HL-60 (cell line): ENCODE results near the gene C16orf82.

Source experiments
- DNase-seq, 2 experiments: peaks; one replicate each; pipeline ENCODE4 v3.0.0-alpha.2; 2010 to 2020; ENCODE audit warnings: low read depth in 1 of 2, low spot score in 1 of 2
- H3K27ac ChIP-seq: fragments of 250-450 bp; sonication (Bioruptor Pico); replicated peaks from 2 replicates; pipeline ENCODE4 v1.5.1; 2020; ENCODE audit warnings: mild to moderate bottlenecking, moderate library complexity
- H3K27me3 ChIP-seq: fragments of 250-450 bp; sonication (Bioruptor Pico); 2 replicates; pipeline ENCODE4 v1.5.1; 2021; ENCODE audit warnings: mild to moderate bottlenecking, moderate library complexity; ENCODE audit not compliant: insufficient read depth, poor library complexity, severe bottlenecking
- H3K4me3 ChIP-seq: replicated peaks from 2 replicates; pipeline ENCODE4 v1.5.1; 2011; ENCODE audit warnings: mild to moderate bottlenecking, control low read depth, low read length; ENCODE audit not compliant: insufficient read depth
- GABPA ChIP-seq: IDR thresholded peaks from 2 replicates; pipeline ENCODE4 v1.6.1; 2012; ENCODE audit warnings: low read depth
- POLR2AphosphoS5 ChIP-seq: IDR thresholded peaks from 2 replicates; pipeline ENCODE4 v1.6.1; 2012; ENCODE audit warnings: low read depth
- SPI1 ChIP-seq: IDR thresholded peaks from 2 replicates; pipeline ENCODE4 v1.6.1; 2012; ENCODE audit warnings: low read depth, mild to moderate bottlenecking, borderline replicate concordance
- TF ChIP-seq, protein P1 (sequence below): IDR thresholded peaks from 2 replicates; pipeline ENCODE4 v1.6.1; 2012; ENCODE audit warnings: low read depth; ENCODE audit not compliant: insufficient replicate concordance
- TF ChIP-seq, protein P2 (sequence below): IDR thresholded peaks from one replicate; pipeline ENCODE4 v1.5.1; 2011; ENCODE audit warnings: low read length, control low read depth, inconsistent platforms; ENCODE audit not compliant: insufficient read depth

The C16orf82 gene

DNA sequence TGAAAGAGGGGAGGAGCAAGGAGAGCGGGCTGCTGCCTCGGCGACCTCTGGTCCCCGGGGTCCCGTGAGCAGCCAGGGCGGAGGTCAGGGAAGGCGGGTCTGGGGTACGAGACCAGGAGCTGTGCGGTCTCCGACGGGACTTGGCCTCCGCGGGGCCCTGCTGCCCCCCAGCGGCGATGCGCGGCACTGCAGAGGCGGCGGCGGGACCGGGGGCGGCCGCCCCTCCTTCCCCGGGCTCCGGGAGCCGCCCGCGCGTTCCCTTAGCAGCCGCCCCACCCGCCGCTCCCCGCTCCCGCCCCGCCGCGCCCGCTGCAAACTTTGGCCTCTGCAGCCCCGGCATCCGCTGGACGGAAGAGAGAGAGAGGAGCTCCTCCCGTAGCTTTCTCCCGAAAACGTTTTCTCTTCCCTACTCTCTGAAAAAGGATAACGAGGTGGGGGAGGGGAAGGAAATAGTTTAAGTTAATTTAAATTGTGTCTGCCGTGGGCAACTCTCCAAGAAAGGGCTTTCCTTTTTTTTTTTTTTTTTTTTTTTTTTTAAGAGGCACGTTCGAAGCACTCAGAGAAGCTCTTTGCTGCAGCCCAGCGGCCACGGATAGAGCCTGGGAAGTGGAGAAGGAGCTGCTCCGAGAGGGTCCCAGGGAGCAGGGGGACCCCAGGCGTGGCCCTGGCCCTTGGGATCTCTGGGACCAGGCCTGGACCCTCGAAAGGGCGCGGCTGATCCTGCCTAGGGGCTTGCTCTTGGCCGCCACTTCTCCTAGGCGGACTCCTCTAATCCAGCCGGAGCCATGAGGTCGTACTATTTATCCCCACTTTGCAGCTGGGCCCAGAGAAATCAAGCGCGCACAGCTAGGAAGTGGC lies 43.2 kb downstream of the C16orf82 start:
- peak; percentile 4 to 31 for DNase-seq
- Histone ChIP-seq H3K4me3 (no peak overlapping the region; the same call in 1 of the 2 replicates), H3K27ac (no peak overlapping the region)

DNA sequence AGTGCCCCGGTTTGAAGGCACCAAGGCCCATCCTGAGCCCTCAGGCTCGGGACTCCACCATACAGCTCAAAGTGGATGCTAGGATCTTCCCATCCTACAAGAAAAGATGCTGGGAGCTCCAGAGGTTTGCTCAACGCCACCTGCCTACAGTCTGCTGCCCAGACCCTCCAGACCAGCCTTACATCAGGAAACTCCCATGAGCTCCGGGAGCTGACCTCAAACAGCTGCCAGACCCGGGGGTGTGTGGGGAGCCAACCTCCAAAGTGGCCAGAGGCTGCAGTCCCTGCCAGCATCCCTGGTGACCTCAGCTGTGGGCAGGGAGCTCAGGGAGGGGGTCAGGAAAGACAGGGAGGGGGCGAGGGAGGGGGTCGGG lies 43.8 kb downstream of the C16orf82 start:
- TF ChIP-seq, protein P1, sequence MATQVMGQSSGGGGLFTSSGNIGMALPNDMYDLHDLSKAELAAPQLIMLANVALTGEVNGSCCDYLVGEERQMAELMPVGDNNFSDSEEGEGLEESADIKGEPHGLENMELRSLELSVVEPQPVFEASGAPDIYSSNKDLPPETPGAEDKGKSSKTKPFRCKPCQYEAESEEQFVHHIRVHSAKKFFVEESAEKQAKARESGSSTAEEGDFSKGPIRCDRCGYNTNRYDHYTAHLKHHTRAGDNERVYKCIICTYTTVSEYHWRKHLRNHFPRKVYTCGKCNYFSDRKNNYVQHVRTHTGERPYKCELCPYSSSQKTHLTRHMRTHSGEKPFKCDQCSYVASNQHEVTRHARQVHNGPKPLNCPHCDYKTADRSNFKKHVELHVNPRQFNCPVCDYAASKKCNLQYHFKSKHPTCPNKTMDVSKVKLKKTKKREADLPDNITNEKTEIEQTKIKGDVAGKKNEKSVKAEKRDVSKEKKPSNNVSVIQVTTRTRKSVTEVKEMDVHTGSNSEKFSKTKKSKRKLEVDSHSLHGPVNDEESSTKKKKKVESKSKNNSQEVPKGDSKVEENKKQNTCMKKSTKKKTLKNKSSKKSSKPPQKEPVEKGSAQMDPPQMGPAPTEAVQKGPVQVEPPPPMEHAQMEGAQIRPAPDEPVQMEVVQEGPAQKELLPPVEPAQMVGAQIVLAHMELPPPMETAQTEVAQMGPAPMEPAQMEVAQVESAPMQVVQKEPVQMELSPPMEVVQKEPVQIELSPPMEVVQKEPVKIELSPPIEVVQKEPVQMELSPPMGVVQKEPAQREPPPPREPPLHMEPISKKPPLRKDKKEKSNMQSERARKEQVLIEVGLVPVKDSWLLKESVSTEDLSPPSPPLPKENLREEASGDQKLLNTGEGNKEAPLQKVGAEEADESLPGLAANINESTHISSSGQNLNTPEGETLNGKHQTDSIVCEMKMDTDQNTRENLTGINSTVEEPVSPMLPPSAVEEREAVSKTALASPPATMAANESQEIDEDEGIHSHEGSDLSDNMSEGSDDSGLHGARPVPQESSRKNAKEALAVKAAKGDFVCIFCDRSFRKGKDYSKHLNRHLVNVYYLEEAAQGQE, result no peak
- TF ChIP-seq SPI1 (no peak), POLR2AphosphoS5 (no peak), GABPA (no peak)
- TF ChIP-seq, protein P2, sequence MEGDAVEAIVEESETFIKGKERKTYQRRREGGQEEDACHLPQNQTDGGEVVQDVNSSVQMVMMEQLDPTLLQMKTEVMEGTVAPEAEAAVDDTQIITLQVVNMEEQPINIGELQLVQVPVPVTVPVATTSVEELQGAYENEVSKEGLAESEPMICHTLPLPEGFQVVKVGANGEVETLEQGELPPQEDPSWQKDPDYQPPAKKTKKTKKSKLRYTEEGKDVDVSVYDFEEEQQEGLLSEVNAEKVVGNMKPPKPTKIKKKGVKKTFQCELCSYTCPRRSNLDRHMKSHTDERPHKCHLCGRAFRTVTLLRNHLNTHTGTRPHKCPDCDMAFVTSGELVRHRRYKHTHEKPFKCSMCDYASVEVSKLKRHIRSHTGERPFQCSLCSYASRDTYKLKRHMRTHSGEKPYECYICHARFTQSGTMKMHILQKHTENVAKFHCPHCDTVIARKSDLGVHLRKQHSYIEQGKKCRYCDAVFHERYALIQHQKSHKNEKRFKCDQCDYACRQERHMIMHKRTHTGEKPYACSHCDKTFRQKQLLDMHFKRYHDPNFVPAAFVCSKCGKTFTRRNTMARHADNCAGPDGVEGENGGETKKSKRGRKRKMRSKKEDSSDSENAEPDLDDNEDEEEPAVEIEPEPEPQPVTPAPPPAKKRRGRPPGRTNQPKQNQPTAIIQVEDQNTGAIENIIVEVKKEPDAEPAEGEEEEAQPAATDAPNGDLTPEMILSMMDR, result no peak
- no peak for DNase-seq
- no peak overlapping the region for H3K27ac ChIP-seq
- H3K27me3 ChIP-seq, result no peaks in the 10 kb centered on the region
- H3K4me3 ChIP-seq, result no peak overlapping the region

More for the DNA sequence above, 43.2 kb downstream of the C16orf82 start:
- TF ChIP-seq, protein P2, result peak; percentile 54
- TF ChIP-seq, protein P1, result no peak
- no peaks in the 10 kb centered on the region for H3K27me3 ChIP-seq

DNA sequence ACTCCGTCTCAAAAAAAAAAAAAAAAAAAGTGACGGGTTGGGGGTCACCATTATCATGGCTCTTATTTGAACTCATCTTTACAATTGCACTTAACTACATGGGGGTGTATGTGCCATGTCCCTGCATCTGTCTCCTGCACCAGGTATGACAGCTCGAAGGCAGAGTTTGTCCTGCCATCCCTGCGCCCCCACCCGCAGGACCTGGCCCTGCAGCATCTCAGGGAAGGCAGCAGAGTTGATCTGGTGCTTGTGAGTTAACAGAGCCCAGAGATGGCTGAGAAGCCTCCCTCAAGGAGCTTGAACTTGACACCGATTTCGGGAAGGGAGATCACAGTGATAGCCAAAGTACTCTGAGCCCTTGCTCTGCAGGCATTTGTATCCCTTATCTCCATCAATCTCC lies 44.8 kb downstream of the C16orf82 start:
- no peak for DNase-seq
- Histone ChIP-seq H3K27ac (no peak overlapping the region), H3K4me3 (no peak overlapping the region), H3K27me3 (no peaks in the 10 kb centered on the region)
- TF ChIP-seq SPI1 (no peak), POLR2AphosphoS5 (no peak), GABPA (no peak)
- TF ChIP-seq, protein P1, result no peak
- TF ChIP-seq, protein P2, result no peak
